Naive thymus-derived CD4-positive, alpha-beta T cell (primary cell): ENCODE data around the gene BCL7B. TPM values are rescaled to one million over a fixed set of nuclear protein-coding genes. Genes with fewer than 3 reads are reported as not detected.

Source experiments
- ATAC-seq: fragments of 150-1000 bp; cut with Tn5 transposase; 2 replicates; pipeline ENCODE4 v1.10.0; 2021; ENCODE audit warnings: mild to moderate bottlenecking, moderate library complexity
- CTCF ChIA-PET: fragments of 350-600 bp; sonication (Branson Sonifier 250); formaldehyde crosslinking; loops from one replicate; lab custom pipeline; 2021; ENCODE audit warnings: antibody characterized with exemption; lab: Charles Lee
- POLR2A ChIA-PET: fragments of 350-600 bp; sonication (Branson Sonifier 250); formaldehyde crosslinking; loops from one replicate; lab custom pipeline; 2021; ENCODE audit warnings: antibody characterized with exemption, inconsistent platforms; lab: Charles Lee
- DNase-seq, 9 donors: peaks; one replicate each; pipeline versions ENCODE4 v3.0.0 to v3.0.0-alpha.2; 2020 to 2022; ENCODE audit warnings: mixed read lengths in 1 of 9
- H3K27ac ChIP-seq: one replicate; pipeline ENCODE4 v1.7.0; 2013; ENCODE audit warnings: mild to moderate bottlenecking, low read depth, low read length, moderate library complexity
- H3K27me3 ChIP-seq, 2 donors: one replicate each; pipeline ENCODE4 v1.7.0; 2013; ENCODE audit warnings: low read length in 2 of 2, mild to moderate bottlenecking in 2 of 2, moderate library complexity in 2 of 2; ENCODE audit not compliant: control insufficient read depth in 2 of 2, insufficient read depth in 2 of 2
- H3K36me3 ChIP-seq, 3 experiments: 1 replicate in 2 of 3; 2 replicates in 1 of 3; pipeline ENCODE4 v1.7.0; 2013; ENCODE audit warnings: low read length in 3 of 3, mild to moderate bottlenecking in 3 of 3, moderate library complexity in 1 of 3; ENCODE audit not compliant: insufficient read depth in 3 of 3, control insufficient read depth in 2 of 3
- H3K4me1 ChIP-seq, 2 donors: one replicate each; pipeline ENCODE4 v1.7.0; 2013; ENCODE audit warnings: low read length in 2 of 2, mild to moderate bottlenecking in 2 of 2, moderate library complexity in 1 of 2; ENCODE audit not compliant: control insufficient read depth in 2 of 2, insufficient read depth in 2 of 2
- H3K4me3 ChIP-seq: 2 replicates; pipeline ENCODE4 v1.7.0; 2013; ENCODE audit warnings: mild to moderate bottlenecking, low read length
- H3K9me3 ChIP-seq, 3 experiments: 1 replicate in 2 of 3; 2 replicates in 1 of 3; pipeline ENCODE4 v1.7.0; 2013; ENCODE audit warnings: low read length in 3 of 3; ENCODE audit not compliant: control insufficient read depth in 2 of 3
- H3K27ac Mint-ChIP-seq, 9 donors: one replicate each; pipeline ENCODE4 v1.8.0; 2020 to 2022; ENCODE audit warnings: mixed read lengths in 9 of 9, mild to moderate bottlenecking in 8 of 9, moderate library complexity in 5 of 9, inconsistent platforms in 2 of 9
- H3K27me3 Mint-ChIP-seq, 5 donors: one replicate each; pipeline ENCODE4 v1.8.0; 2021 to 2022; ENCODE audit warnings: mixed read lengths in 5 of 5, mild to moderate bottlenecking in 1 of 5
- H3K36me3 Mint-ChIP-seq, 5 donors: one replicate each; pipeline ENCODE4 v1.8.0; 2020 to 2022; ENCODE audit warnings: mixed read lengths in 5 of 5, mild to moderate bottlenecking in 3 of 5, inconsistent platforms in 1 of 5
- H3K4me1 Mint-ChIP-seq, 7 donors: one replicate each; pipeline ENCODE4 v1.8.0; 2020 to 2022; ENCODE audit warnings: mixed read lengths in 7 of 7, mild to moderate bottlenecking in 3 of 7, inconsistent platforms in 1 of 7
- H3K4me3 Mint-ChIP-seq, 10 donors: one replicate each; pipeline ENCODE4 v1.8.0; 2020 to 2022; ENCODE audit warnings: mild to moderate bottlenecking in 10 of 10, mixed read lengths in 10 of 10, moderate library complexity in 6 of 10, inconsistent platforms in 2 of 10
- H3K9me3 Mint-ChIP-seq, 11 donors: one replicate each; pipeline ENCODE4 v1.8.0; 2020 to 2022; ENCODE audit warnings: mixed read lengths in 11 of 11, mild to moderate bottlenecking in 4 of 11, inconsistent platforms in 1 of 11, moderate library complexity in 1 of 11
- intact Hi-C, 2 donors: fragments of 100-400 bp; cut with micrococcal nuclease; formaldehyde crosslinking; loops; one replicate each; pipeline ENCODE4 v1.15.1; 2023
- polyA plus RNA-seq, 2 donors: library from polyadenylated mRNA; unstranded; fragments of 300-500 nt; fragmentation: Illumina TruSeq; gene quantifications; one replicate each; pipeline ENCODE4 v1.2.3, GENCODE V29; 2021
- total RNA-seq, 6 experiments: library from RNA in 5 of 6; stranded (reverse) in 5 of 6; gene quantifications; 1 replicate in 5 of 6; 2 replicates in 1 of 6; pipeline ENCODE4 v1.2.3 and lab custom pipeline; 2021 to 2026

Gene BCL7B
- total and polyA plus RNA-seq, 7 experiments from 2014 or later = 57.3 to 118 (median 80.5) TPM

GRCh38 chr7:73573276-73573675 lies 15.8 kb upstream of the BCL7B start:
- Mint-ChIP-seq H3K36me3 (peaks cover 4 to 44% (median 14%) of the 10 kb centered on the region in 5 donors), H3K27ac (no peak overlapping the region), H3K27me3 (no peaks in the 10 kb centered on the region), H3K4me1 (peaks cover 7 to 36% (median 23%) of the 10 kb centered on the region in 7 donors), H3K4me3 (no peak overlapping the region), H3K9me3 (no peaks in the 10 kb centered on the region)
- intact Hi-C loops = loop anchor here (10.0 kb wide), 2 partner anchors 272 to 602 kb away; partner anchors contain the start of genes EIF4H (in 1 of the 2) and METTL27 (in 1 of the 2)
- no peak overlapping the region for H3K27ac ChIP-seq
- no peak for DNase-seq
- peaks cover 14% of the 10 kb centered on the region in 2 donors for H3K4me1 ChIP-seq
- H3K36me3 ChIP-seq = peaks cover 6 to 63% (median 26%) of the 10 kb centered on the region in 3 experiments
- ChIA-PET POLR2A (no interaction called here), CTCF (no interaction called here)
- H3K9me3 ChIP-seq = no peaks in the 10 kb centered on the region
- H3K27me3 ChIP-seq = no peaks in the 10 kb centered on the region
- ATAC-seq = no peak
- no peak overlapping the region for H3K4me3 ChIP-seq

GRCh38 chr7:73572767-73573186 lies 15.3 kb upstream of the BCL7B start:
- Mint-ChIP-seq H3K27ac (no peak overlapping the region), H3K27me3 (no peaks in the 10 kb centered on the region), H3K4me3 (no peak overlapping the region), H3K9me3 (no peaks in the 10 kb centered on the region), H3K36me3 (peaks cover 4 to 44% (median 14%) of the 10 kb centered on the region in 5 donors), H3K4me1 (peaks cover 11 to 38% (median 27%) of the 10 kb centered on the region in 7 donors)
- no peak for DNase-seq
- Histone ChIP-seq H3K27ac (no peak overlapping the region), H3K9me3 (no peaks in the 10 kb centered on the region), H3K27me3 (no peaks in the 10 kb centered on the region), H3K4me3 (no peak overlapping the region), H3K36me3 (peaks cover 6 to 59% (median 26%) of the 10 kb centered on the region in 3 experiments), H3K4me1 (peaks cover 13 to 19% of the 10 kb centered on the region in 2 donors)
- intact Hi-C loops = loop anchor here (10.0 kb wide), 2 partner anchors 272 to 602 kb away; partner anchors contain the start of genes EIF4H (in 1 of the 2) and METTL27 (in 1 of the 2)
- ChIA-PET POLR2A (interaction anchor here (1.3 kb wide), 1 partner anchor 11 kb away, joined by 4 read pairs; no protein-coding TSS in a partner anchor), CTCF (interaction anchor here (0.6 kb wide), 1 partner anchor 787 kb away, joined by 10 read pairs; no protein-coding TSS in a partner anchor)
- ATAC-seq = no peak

GRCh38 chr7:73570977-73571376 lies 13.5 kb upstream of the BCL7B start:
- ATAC-seq (no peak), DNase-seq (no peak)
- Mint-ChIP-seq H3K4me1 (peaks cover 11 to 38% (median 29%) of the 10 kb centered on the region in 7 donors), H3K4me3 (no peak overlapping the region), H3K9me3 (no peaks in the 10 kb centered on the region), H3K27me3 (no peaks in the 10 kb centered on the region), H3K36me3 (peaks cover 4 to 44% (median 14%) of the 10 kb centered on the region in 5 donors), H3K27ac (peak overlapping the region in 2 of 9 donors; percentile 36 to 51)
- Histone ChIP-seq H3K36me3 (peaks cover 6 to 59% (median 26%) of the 10 kb centered on the region in 3 experiments), H3K27me3 (no peaks in the 10 kb centered on the region), H3K4me3 (no peak overlapping the region), H3K27ac (no peak overlapping the region), H3K9me3 (no peaks in the 10 kb centered on the region), H3K4me1 (peaks cover under 1 to 13% of the 10 kb centered on the region in 2 donors)
- POLR2A ChIA-PET = no interaction called here
- intact Hi-C loops = loop anchor here (10.0 kb wide), 2 partner anchors 274 to 604 kb away; partner anchors contain the start of genes EIF4H (in 1 of the 2) and METTL27 (in 1 of the 2)
- CTCF ChIA-PET = interaction anchor here (0.6 kb wide), 1 partner anchor 11 kb away, joined by 3 read pairs; no protein-coding TSS in a partner anchor

GRCh38 chr7:73570521-73570920 lies 13.0 kb upstream of the BCL7B start:
- intact Hi-C loops = loop anchor here (10.0 kb wide), 2 partner anchors 274 to 604 kb away; partner anchors contain the start of genes EIF4H (in 1 of the 2) and METTL27 (in 1 of the 2)
- peaks cover 4 to 44% (median 14%) of the 10 kb centered on the region in 5 donors for H3K36me3 Mint-ChIP-seq
- H3K36me3 ChIP-seq = peaks cover 6 to 59% (median 26%) of the 10 kb centered on the region in 3 experiments

GRCh38 chr7:73569042-73569608 lies 11.6 kb upstream of the BCL7B start:
- POLR2A ChIA-PET = interaction anchor here (0.6 to 2.4 kb wide), 4 partner anchors 9 to 69 kb away, joined by 3 to 10 read pairs (median 6); partner anchors contain the start of genes BAZ1B, BCL7B and TBL2
- H3K9me3 Mint-ChIP-seq = no peaks in the 10 kb centered on the region

More at GRCh38 chr7:73570521-73570920, 13.0 kb upstream of the BCL7B start:
- no peaks in the 10 kb centered on the region for H3K27me3 Mint-ChIP-seq
- no peaks in the 10 kb centered on the region for H3K9me3 Mint-ChIP-seq
- H3K4me1 Mint-ChIP-seq = peaks cover 11 to 43% (median 34%) of the 10 kb centered on the region in 7 donors
- Histone ChIP-seq H3K4me1 (peaks cover 5 to 18% of the 10 kb centered on the region in 2 donors), H3K27me3 (no peaks in the 10 kb centered on the region), H3K27ac (no peak overlapping the region), H3K9me3 (no peaks in the 10 kb centered on the region), H3K4me3 (no peak overlapping the region)
- ChIA-PET CTCF (no interaction called here), POLR2A (interaction anchor here (1.4 kb wide), 1 partner anchor 13 kb away, joined by 3 read pairs; the partner anchor contains the start of gene BCL7B)
- no peak overlapping the region for H3K27ac Mint-ChIP-seq
- ATAC-seq (no peak), DNase-seq (no peak)
- H3K4me3 Mint-ChIP-seq = no peak overlapping the region

GRCh38 chr7:73567846-73568685 lies 10.6 kb upstream of the BCL7B start:
- ChIA-PET POLR2A (interaction anchor here (1.1 to 2.4 kb wide), 4 partner anchors 9 to 46 kb away, joined by 3 to 10 read pairs (median 8); partner anchors contain the start of genes BAZ1B and TBL2), CTCF (interaction anchor here (0.6 to 1.0 kb wide), 3 partner anchors 8 to 157 kb away, joined by 3 to 4 read pairs (median 3); no protein-coding TSS in a partner anchor)
- intact Hi-C loops = no loop called here
- H3K27ac ChIP-seq = no peak overlapping the region
- Mint-ChIP-seq H3K27ac (peak overlapping the region in 7 of 9 donors; percentile 51 to 84 (median 60)), H3K9me3 (no peaks in the 10 kb centered on the region), H3K27me3 (no peaks in the 10 kb centered on the region), H3K36me3 (peaks cover 0 to 30% (median 5%) of the 10 kb centered on the region in 5 donors), H3K4me1 (peaks cover 12 to 44% (median 33%) of the 10 kb centered on the region in 7 donors), H3K4me3 (no peak overlapping the region)
- ATAC-seq = no peak
- peaks cover 7 to 18% of the 10 kb centered on the region in 2 donors for H3K4me1 ChIP-seq
- H3K27me3 ChIP-seq = no peaks in the 10 kb centered on the region
- no peak for DNase-seq
- H3K9me3 ChIP-seq = no peaks in the 10 kb centered on the region
- H3K4me3 ChIP-seq = no peak overlapping the region
- H3K36me3 ChIP-seq = peaks cover 6 to 39% (median 12%) of the 10 kb centered on the region in 3 experiments

More at GRCh38 chr7:73569042-73569608, 11.6 kb upstream of the BCL7B start:
- Mint-ChIP-seq H3K4me3 (no peak overlapping the region), H3K36me3 (peaks cover 4 to 39% (median 10%) of the 10 kb centered on the region in 5 donors), H3K27me3 (no peaks in the 10 kb centered on the region), H3K27ac (peak overlapping the region in 4 of 9 donors; percentile 4 to 48 (median 8)), H3K4me1 (peaks cover 14 to 44% (median 33%) of the 10 kb centered on the region in 7 donors)
- Histone ChIP-seq H3K4me3 (no peak overlapping the region), H3K9me3 (no peaks in the 10 kb centered on the region), H3K27me3 (no peaks in the 10 kb centered on the region), H3K27ac (no peak overlapping the region), H3K4me1 (peaks cover 7 to 18% of the 10 kb centered on the region in 2 donors), H3K36me3 (peaks cover 6 to 50% (median 20%) of the 10 kb centered on the region in 3 experiments)
- no peak for ATAC-seq
- intact Hi-C loops = no loop called here
- no peak for DNase-seq
- CTCF ChIA-PET = interaction anchor here (0.6 kb wide), 1 partner anchor 42 kb away, joined by 4 read pairs; no protein-coding TSS in a partner anchor
